HCT116 (cell line): ENCODE measurements around the gene ANKMY2. TPM values are rescaled to one million over a fixed set of nuclear protein-coding genes. Genes with fewer than 3 reads are reported as not detected.

Experiments
- ATAC-seq: fragments of 200-7000 bp; cut with Tn5 transposase; 2 replicates; pipeline ENCODE4 v1.9.1; 2020; ENCODE audit warnings: mild to moderate bottlenecking, moderate library complexity
- BruUV-seq: library from RNA; stranded (reverse); fragments of 400-500 nt; replicated peaks from 2 replicates; lab custom pipeline; 2021; lab: Mats Ljungman, UMichigan
- CTCF ChIA-PET: fragments of 300-600 bp; sonication (Branson Sonifier 250); formaldehyde crosslinking; loops from one replicate; lab custom pipeline; 2021; ENCODE audit warnings: antibody characterized with exemption; lab: Charles Lee
- POLR2A ChIA-PET: fragments of 300-600, 350-600 bp; sonication (Branson Sonifier 250); formaldehyde crosslinking; loops from one replicate; lab custom pipeline; 2021; ENCODE audit warnings: antibody characterized with exemption; lab: Charles Lee
- RAD21 ChIA-PET, 2 experiments: fragments of 300-600 bp; sonication (Branson Sonifier 250); formaldehyde crosslinking; loops; one replicate each; lab custom pipeline; 2023; ENCODE audit warnings: low total read pairs in 2 of 2; ENCODE audit not compliant: uncharacterized antibody in 2 of 2, unreplicated experiment in 2 of 2, low non-redundant PET in 1 of 2; lab: Charles Lee
- DNase-seq: peaks from one replicate; pipeline ENCODE4 v3.0.0-alpha.2; 2010; ENCODE audit warnings: low read depth, low spot score
- H2AFZ ChIP-seq: fragments of 200-600 bp; shearing (Covaris generic), sonication (generic); 2 replicates; pipeline ENCODE4 v1.6.1; 2017; ENCODE audit warnings: low read depth, mixed run types, mixed read lengths, antibody characterized with exemption, low read length; ENCODE audit not compliant: poor library complexity, severe bottlenecking
- H3K27ac ChIP-seq: 2 replicates; pipeline ENCODE4 v1.5.1; 2012; ENCODE audit warnings: low read depth, low read length
- H3K27me3 ChIP-seq: fragments of 200-600 bp; sonication (generic); 2 replicates; pipeline ENCODE4 v1.6.1; 2016; ENCODE audit warnings: mixed run types, low read length, mixed read lengths; ENCODE audit not compliant: insufficient read depth
- H3K36me3 ChIP-seq, 2 experiments: fragments of 200-500 bp in 1 of 2; fragments of 200-600 bp in 1 of 2; sonication (Bioruptor generic) in 1 of 2; sonication (generic) in 1 of 2; 2 replicates each; pipeline versions ENCODE4 v1.5.1 to v1.6.1; 2014 to 2016; ENCODE audit warnings: low read length in 2 of 2, inconsistent platforms in 1 of 2, mixed read lengths in 1 of 2, mixed run types in 1 of 2; ENCODE audit not compliant: insufficient read depth in 2 of 2, control insufficient read depth in 1 of 2
- H3K4me1 ChIP-seq, 2 experiments: fragments of 200-600 bp in 1 of 2; sonication (generic) in 1 of 2; 2 replicates each; pipeline versions ENCODE4 v1.5.1 to v1.6.1; 2012 to 2017; ENCODE audit warnings: low read length in 2 of 2, inconsistent platforms in 1 of 2, mild to moderate bottlenecking in 1 of 2, mixed read lengths in 1 of 2, mixed run types in 1 of 2, moderate library complexity in 1 of 2; ENCODE audit not compliant: insufficient read depth in 2 of 2, control insufficient read depth in 1 of 2
- H3K4me2 ChIP-seq: fragments of 200-600 bp; sonication (generic); 2 replicates; pipeline ENCODE4 v1.6.1; 2017; ENCODE audit warnings: mixed run types, low read length, mixed read lengths
- H3K4me3 ChIP-seq, 2 experiments: fragments of 200-600 bp in 1 of 2; sonication (generic) in 1 of 2; replicated peaks in 1 of 2; 2 replicates each; pipeline ENCODE4 v1.5.1; 2011 to 2016; ENCODE audit warnings: low read length in 2 of 2, control low read depth in 1 of 2, low read depth in 1 of 2, mild to moderate bottlenecking in 1 of 2, mixed read lengths in 1 of 2, mixed run types in 1 of 2
- H3K79me2 ChIP-seq: fragments of 200-600 bp; sonication (generic); 2 replicates; pipeline ENCODE4 v1.6.1; 2017; ENCODE audit warnings: mild to moderate bottlenecking, mixed run types, low read length, moderate library complexity, mixed read lengths; ENCODE audit not compliant: insufficient read depth
- H3K9ac ChIP-seq: fragments of 200-600 bp; sonication (generic); 2 replicates; pipeline ENCODE4 v1.6.1; 2016; ENCODE audit warnings: low read length, mixed read lengths
- H3K9me2 ChIP-seq: fragments of 200-600 bp; sonication (generic), shearing (Covaris generic); 2 replicates; pipeline ENCODE4 v1.6.1; 2017; ENCODE audit warnings: mixed run types, mild to moderate bottlenecking, moderate library complexity; ENCODE audit not compliant: insufficient read depth
- H3K9me3 ChIP-seq, 2 experiments: fragments of 200-500 bp in 1 of 2; fragments of 200-600 bp in 1 of 2; sonication (Bioruptor generic) in 1 of 2; sonication (generic) in 1 of 2; 2 replicates each; pipeline ENCODE4 v1.6.1; 2014 to 2017; ENCODE audit warnings: low read length in 2 of 2, mixed read lengths in 2 of 2, inconsistent platforms in 1 of 2, low read depth in 1 of 2, mild to moderate bottlenecking in 1 of 2, mixed run types in 1 of 2, moderate library complexity in 1 of 2; ENCODE audit not compliant: control insufficient read depth in 1 of 2, insufficient read depth in 1 of 2
- H4K20me1 ChIP-seq: fragments of 200-600 bp; sonication (generic), shearing (Covaris generic); 2 replicates; pipeline ENCODE4 v1.6.1; 2017; ENCODE audit warnings: mixed run types, mild to moderate bottlenecking, moderate library complexity; ENCODE audit not compliant: insufficient read depth
- CTCF ChIP-seq, 3 experiments: fragments of 200-600 bp in 1 of 3; sonication (generic) in 1 of 3; IDR thresholded peaks in 2 of 3; conservative IDR thresholded peaks in 1 of 3; 2 replicates each; pipeline ENCODE4 v1.5.1; 2012 to 2017; ENCODE audit warnings: low read depth in 2 of 3, low read length in 2 of 3, antibody characterized with exemption in 1 of 3, borderline replicate concordance in 1 of 3, control low read depth in 1 of 3, mild to moderate bottlenecking in 1 of 3, mixed read lengths in 1 of 3, mixed run types in 1 of 3, moderate library complexity in 1 of 3; ENCODE audit not compliant: insufficient read depth in 1 of 3
- EGR1 ChIP-seq: IDR thresholded peaks from 2 replicates; pipeline ENCODE4 v1.6.1; 2012; ENCODE audit warnings: low read depth
- ELF1 ChIP-seq: IDR thresholded peaks from 2 replicates; pipeline ENCODE4 v1.6.1; 2012; ENCODE audit warnings: low read depth, borderline replicate concordance
- FOSL1 ChIP-seq: IDR thresholded peaks from 2 replicates; pipeline ENCODE4 v1.6.1; 2012; ENCODE audit warnings: low read depth
- POLR2A ChIP-seq: IDR thresholded peaks from 2 replicates; pipeline ENCODE4 v1.7.0; 2011; ENCODE audit warnings: borderline replicate concordance; ENCODE audit not compliant: insufficient read depth, insufficient read length; ENCODE audit errors: extremely low read depth
- POLR2AphosphoS5 ChIP-seq: IDR thresholded peaks from 2 replicates; pipeline ENCODE4 v1.6.1; 2011; ENCODE audit warnings: mild to moderate bottlenecking, low read depth, low read length, moderate library complexity
- RAD21 ChIP-seq: IDR thresholded peaks from 2 replicates; pipeline ENCODE4 v1.6.1; 2012; ENCODE audit warnings: low read depth, mild to moderate bottlenecking
- SIN3A ChIP-seq: IDR thresholded peaks from 2 replicates; pipeline ENCODE4 v1.6.1; 2012; ENCODE audit warnings: low read depth
- SRF ChIP-seq: IDR thresholded peaks from 2 replicates; pipeline ENCODE4 v1.6.1; 2012; ENCODE audit warnings: low read depth
- TCF7L2 ChIP-seq: IDR thresholded peaks from 2 replicates; pipeline ENCODE4 v1.7.0; 2011; ENCODE audit warnings: borderline replicate concordance, inconsistent platforms; ENCODE audit not compliant: insufficient read depth, insufficient read length; ENCODE audit errors: extremely low read depth
- ZFX ChIP-seq: fragments of 450-650 bp; IDR thresholded peaks from 2 replicates; pipeline ENCODE4 v1.6.1; 2017
- ZNF274 ChIP-seq: fragments of 200-500 bp; sonication (Bioruptor generic); IDR thresholded peaks from 2 replicates; pipeline ENCODE4 v1.6.1; 2014; ENCODE audit warnings: mild to moderate bottlenecking, low read depth, low read length, inconsistent platforms
- intact Hi-C: fragments of 100-400 bp; cut with micrococcal nuclease; formaldehyde crosslinking; loops from 2 replicates; pipeline ENCODE4 v1.10.0; 2022
- total RNA-seq: library from RNA; stranded (reverse); gene quantifications from one replicate; pipeline ENCODE4 v1.2.1, GENCODE V29; 2021; ENCODE audit not compliant: unreplicated experiment

ANKMY2 gene
- total RNA-seq, 1 experiment from 2014 or later: 24.9 TPM

GRCh38 chr7:16609842-16610450 is 35.6 kb downstream of the ANKMY2 start:
- no TSS peak for BruUV-seq
- POLR2A ChIA-PET: no interaction called here
- H3K27me3 ChIP-seq: no peaks in the 10 kb centered on the region
- CTCF ChIA-PET: no interaction called here
- H3K9me2 ChIP-seq: no peaks in the 10 kb centered on the region
- H3K9ac ChIP-seq: no peak overlapping the region
- intact Hi-C loops: no loop called here
- no peaks in the 10 kb centered on the region for H4K20me1 ChIP-seq
- no peaks in the 10 kb centered on the region for H3K4me1 ChIP-seq
- no peaks in the 10 kb centered on the region for H3K9me3 ChIP-seq
- H3K4me2 ChIP-seq: no peak overlapping the region
- no peak for TF ChIP-seq SRF
- TF ChIP-seq ZNF274: no peak
- TF ChIP-seq TCF7L2: no peak
- TF ChIP-seq POLR2AphosphoS5: no peak
- TF ChIP-seq CTCF (IDR thresholded peaks at IDR 0.05 in 2 of 3, conservative IDR thresholded peaks at IDR 0.05 in 1 of 3; ENCODE audit: borderline replicate concordance in 1 of 3, insufficient read depth in 1 of 3, low read depth in 2 of 3, low read length in 2 of 3): no peak
- no peak for TF ChIP-seq SIN3A
- TF ChIP-seq ZFX: no peak
- no peak for TF ChIP-seq ELF1
- TF ChIP-seq POLR2A: no peak
- TF ChIP-seq FOSL1: no peak
- TF ChIP-seq EGR1: no peak
- no peak for TF ChIP-seq RAD21
- ATAC-seq (no peak), DNase-seq (no peak)
- H3K79me2 ChIP-seq: no peaks in the 10 kb centered on the region
- H3K36me3 ChIP-seq: peaks cover 0 to 27% of the 10 kb centered on the region in 2 experiments; a peak in 2 of 4 replicates
- H3K27ac ChIP-seq: no peak overlapping the region
- RAD21 ChIA-PET: no interaction called here
- no peak overlapping the region for H3K4me3 ChIP-seq
- no peak overlapping the region for H2AFZ ChIP-seq
